Keratinocyte (primary cell): Measurements from ENCODE around the gene LRCH2. TPM values are rescaled to one million over a fixed set of nuclear protein-coding genes. Genes with fewer than 3 reads are reported as not detected.

Experiments used
- DNase-seq: peaks from one replicate; pipeline ENCODE4 v3.0.0-alpha.2; 2011; ENCODE audit warnings: low read depth, missing footprints, low spot score
- FAIRE-seq: peaks from 2 replicates; lab custom pipeline; 2011; peaks lifted over from hg19 to GRCh38; lab: Jason Lieb, UNC
- H2AFZ ChIP-seq: 2 replicates; pipeline ENCODE4 v1.6.0; 2012; ENCODE audit warnings: low read length, control low read depth, inconsistent platforms; ENCODE audit not compliant: control insufficient read depth
- H3K27ac ChIP-seq: 2 replicates; pipeline ENCODE4 v1.5.1; 2011; ENCODE audit warnings: low read length; ENCODE audit not compliant: control insufficient read depth, insufficient read depth
- H3K27me3 ChIP-seq: 3 replicates; pipeline ENCODE4 v1.6.0; 2011; ENCODE audit warnings: low read length; ENCODE audit not compliant: control insufficient read depth, insufficient read depth; ENCODE audit errors: extremely low read depth
- H3K36me3 ChIP-seq, 2 experiments: 2 replicates in 1 of 2; 3 replicates in 1 of 2; pipeline ENCODE4 v1.5.1; 2011; ENCODE audit warnings: low read length in 2 of 2, mild to moderate bottlenecking in 1 of 2; ENCODE audit not compliant: control insufficient read depth in 2 of 2, insufficient read depth in 2 of 2; ENCODE audit errors: extremely low read depth in 1 of 2
- H3K4me1 ChIP-seq: 3 replicates; pipeline ENCODE4 v1.5.1; 2011; ENCODE audit warnings: low read length; ENCODE audit not compliant: control insufficient read depth, insufficient read depth; ENCODE audit errors: extremely low read depth
- H3K4me2 ChIP-seq: 3 replicates; pipeline ENCODE4 v1.6.0; 2011; ENCODE audit warnings: low read depth, low read length; ENCODE audit not compliant: control insufficient read depth, insufficient read depth; ENCODE audit errors: extremely low read depth
- H3K4me3 ChIP-seq, 3 experiments: fragments of 200-600 bp in 1 of 3; sonication (generic) in 1 of 3; 2 replicates in 2 of 3; 3 replicates in 1 of 3; pipeline ENCODE4 v1.5.1; 2011 to 2016; ENCODE audit warnings: low read length in 3 of 3, mild to moderate bottlenecking in 3 of 3, control low read depth in 2 of 3, inconsistent platforms in 1 of 3, low read depth in 1 of 3, mixed read lengths in 1 of 3, mixed run types in 1 of 3, moderate library complexity in 1 of 3; ENCODE audit not compliant: control insufficient read depth in 2 of 3, insufficient read depth in 2 of 3; ENCODE audit errors: extremely low read depth in 1 of 3
- H3K79me2 ChIP-seq: 2 replicates; pipeline ENCODE4 v1.6.0; 2012; ENCODE audit warnings: low read length; ENCODE audit not compliant: control insufficient read depth, insufficient read depth
- H3K9ac ChIP-seq: 3 replicates; pipeline ENCODE4 v1.6.0; 2011; ENCODE audit warnings: low read length; ENCODE audit not compliant: control insufficient read depth, insufficient read depth; ENCODE audit errors: extremely low read depth
- H3K9me1 ChIP-seq: 3 replicates; pipeline ENCODE4 v1.6.0; 2011; ENCODE audit warnings: low read length; ENCODE audit not compliant: control insufficient read depth, insufficient read depth; ENCODE audit errors: extremely low read depth
- H3K9me3 ChIP-seq: 2 replicates; pipeline ENCODE4 v1.5.1; 2012; ENCODE audit warnings: low read depth, low read length; ENCODE audit not compliant: control insufficient read depth
- H4K20me1 ChIP-seq: 3 replicates; pipeline ENCODE4 v1.6.0; 2011; ENCODE audit warnings: low read length; ENCODE audit not compliant: control insufficient read depth, insufficient read depth; ENCODE audit errors: extremely low read depth
- CTCF ChIP-seq, 3 experiments: IDR thresholded peaks in 1 of 3; conservative IDR thresholded peaks in 1 of 3; optimal IDR thresholded peaks in 1 of 3; 2 replicates in 2 of 3; 3 replicates in 1 of 3; pipeline versions ENCODE3 to v1.5.1; 2011; ENCODE audit warnings: low read length in 3 of 3, mild to moderate bottlenecking in 3 of 3, moderate library complexity in 2 of 3, control low read depth in 1 of 3, inconsistent platforms in 1 of 3; ENCODE audit not compliant: insufficient read depth in 2 of 3; ENCODE audit errors: extremely low read depth in 1 of 3
- EZH2 ChIP-seq: IDR thresholded peaks from one replicate; pipeline ENCODE4 v1.6.1; 2012; ENCODE audit warnings: inconsistent platforms, mild to moderate bottlenecking, low read length, moderate library complexity
- dilution Hi-C: fragments of 300-500 bp; cut with MboI; formaldehyde crosslinking; loops from one replicate; pipeline ENCODE4 v1.7.0; 2020; ENCODE audit warnings: low sequenced_read_pairs; ENCODE audit not compliant: extremely low pct_ligation_motif_present
- polyA plus RNA-seq, 5 experiments: library from polyadenylated mRNA; depleted of rRNA in 3 of 5; stranded (reverse) in 3 of 5; stranded (forward) in 1 of 5; unstranded in 1 of 5; fragments of >200 nt; gene quantifications; 1 replicate in 1 of 5; 2 replicates in 3 of 5; 3 replicates in 1 of 5; pipeline versions ENCODE4 v1.2.1 to v1.2.3, GENCODE V29; 2011 to 2012; ENCODE audit warnings: missing spikeins in 2 of 5, low read depth in 1 of 5, low replicate concordance in 1 of 5

Gene LRCH2
- polyA plus RNA-seq, 1 donor (not counting 4 experiments of a cell fraction or from before 2014, with no cell fraction given) = not detected

DNA sequence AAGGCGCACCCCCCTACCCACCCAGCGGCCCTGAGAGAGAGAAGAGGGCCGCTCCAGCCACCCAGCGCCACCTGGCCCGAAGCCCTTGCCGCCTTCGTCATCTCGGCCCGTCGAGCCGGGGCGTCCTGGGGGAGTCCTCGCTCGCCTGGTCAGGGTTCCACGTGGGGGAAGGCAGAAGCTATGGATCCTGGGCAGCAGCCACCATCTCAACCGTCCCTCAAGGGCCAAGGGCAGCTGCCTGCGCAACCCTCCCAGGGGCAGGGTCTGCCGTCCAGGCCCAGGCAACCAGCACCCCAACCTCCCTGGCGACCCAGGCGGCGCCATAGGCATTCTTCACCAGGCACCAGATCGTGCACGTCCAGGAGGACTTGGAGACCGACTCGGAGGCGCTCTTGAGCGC, 165.0 kb downstream of the LRCH2 start:
- Histone ChIP-seq H3K36me3 (no peaks in the 10 kb centered on the region), H4K20me1 (no peaks in the 10 kb centered on the region), H3K9me3 (no peaks in the 10 kb centered on the region), H3K4me3 (no peak overlapping the region), H3K27me3 (no peaks in the 10 kb centered on the region), H2AFZ (no peak overlapping the region), H3K27ac (no peak overlapping the region), H3K9me1 (no peaks in the 10 kb centered on the region), H3K79me2 (no peaks in the 10 kb centered on the region), H3K4me1 (no peaks in the 10 kb centered on the region), H3K9ac (no peak overlapping the region), H3K4me2 (no peak overlapping the region)
- no peak for DNase-seq
- dilution Hi-C loops = no loop called here
- FAIRE-seq = no peak
- no peak for TF ChIP-seq EZH2
- TF ChIP-seq CTCF (optimal IDR thresholded peaks at IDR 0.05 in 1 of 3, IDR thresholded peaks at IDR 0.05 in 1 of 3, conservative IDR thresholded peaks at IDR 0.05 in 1 of 3; ENCODE audit: extremely low read depth in 1 of 3, insufficient read depth in 2 of 3, low read length in 3 of 3) = no peak

GRCh38 chrX:115067812-115068211, 166.1 kb downstream of the LRCH2 start:
- Histone ChIP-seq H3K4me2 (no peak overlapping the region), H3K36me3 (no peaks in the 10 kb centered on the region), H3K4me3 (no peak overlapping the region), H4K20me1 (no peaks in the 10 kb centered on the region), H3K27me3 (no peaks in the 10 kb centered on the region), H3K9me3 (no peaks in the 10 kb centered on the region), H3K4me1 (no peaks in the 10 kb centered on the region), H3K79me2 (no peaks in the 10 kb centered on the region), H3K9me1 (no peaks in the 10 kb centered on the region), H3K9ac (no peak overlapping the region), H2AFZ (no peak overlapping the region), H3K27ac (no peak overlapping the region)
- dilution Hi-C loops = no loop called here
- TF ChIP-seq EZH2 = no peak
- TF ChIP-seq CTCF (optimal IDR thresholded peaks at IDR 0.05 in 1 of 3, IDR thresholded peaks at IDR 0.05 in 1 of 3, conservative IDR thresholded peaks at IDR 0.05 in 1 of 3; ENCODE audit: extremely low read depth in 1 of 3, insufficient read depth in 2 of 3, low read length in 3 of 3) = no peak
- no peak for DNase-seq
- FAIRE-seq = no peak
